Esophagus squamous epithelium (tissue), 4 donors: ENCODE measurements around the gene YARS2.

ENCODE experiments used
- CTCF ChIP-seq, 6 experiments: fragments of 450-650 bp in 4 of 6; fragments of 200-600 bp in 2 of 6; sonication (generic) in 2 of 6; IDR thresholded peaks; one replicate each; pipeline ENCODE4 v1.5.1; 2016 to 2019; ENCODE audit warnings: antibody characterized with exemption in 6 of 6, mild to moderate bottlenecking in 4 of 6, moderate library complexity in 4 of 6
- POLR2A ChIP-seq, 4 donors: fragments of 450-650 bp; IDR thresholded peaks; one replicate each; pipeline ENCODE4 v1.6.1; 2017; ENCODE audit warnings: antibody characterized with exemption in 4 of 4, mild to moderate bottlenecking in 4 of 4, moderate library complexity in 3 of 4

- TF ChIP-seq CTCF (IDR thresholded peaks at IDR 0.05): no peak
- TF ChIP-seq POLR2A (IDR thresholded peaks at IDR 0.05): no peak
Measured at GRCh38 chr12:32804301-32804700, 48.6 kb upstream of the YARS2 start.
